SKM-1 (cell line): ENCODE results near the gene NIPAL3.
"Not testable (repeated sequence)": the region's sequence is repeated elsewhere in the genome, so short reads cannot be mapped to it uniquely, and the experiment has no call there.

Experiments
- DNase-seq: peaks from one replicate; lab custom pipeline; 2025; ENCODE audit not compliant: unreplicated experiment; lab: John Stamatoyannopoulos, UW

NIPAL3 gene

DNA sequence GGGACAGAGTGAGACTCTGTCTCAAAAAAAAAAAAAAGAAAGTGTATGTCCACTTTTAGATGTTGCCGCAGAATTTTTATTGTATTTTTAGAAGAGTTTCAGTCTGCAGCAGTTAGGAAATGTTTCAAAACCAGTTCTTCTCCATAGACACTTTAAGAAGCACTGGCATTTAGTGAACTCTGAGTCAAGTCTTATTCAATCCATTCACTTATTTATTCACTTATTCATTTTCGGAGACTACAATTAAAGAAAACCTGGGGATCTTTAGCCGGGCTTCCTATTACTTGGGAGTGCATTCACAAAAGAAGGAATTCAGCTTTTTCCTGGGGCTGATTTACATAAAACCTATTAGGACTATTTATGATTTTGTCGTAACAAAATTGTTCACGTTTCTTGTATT, 99.3 kb downstream of the NIPAL3 start:
- DNase-seq = no peak

DNA sequence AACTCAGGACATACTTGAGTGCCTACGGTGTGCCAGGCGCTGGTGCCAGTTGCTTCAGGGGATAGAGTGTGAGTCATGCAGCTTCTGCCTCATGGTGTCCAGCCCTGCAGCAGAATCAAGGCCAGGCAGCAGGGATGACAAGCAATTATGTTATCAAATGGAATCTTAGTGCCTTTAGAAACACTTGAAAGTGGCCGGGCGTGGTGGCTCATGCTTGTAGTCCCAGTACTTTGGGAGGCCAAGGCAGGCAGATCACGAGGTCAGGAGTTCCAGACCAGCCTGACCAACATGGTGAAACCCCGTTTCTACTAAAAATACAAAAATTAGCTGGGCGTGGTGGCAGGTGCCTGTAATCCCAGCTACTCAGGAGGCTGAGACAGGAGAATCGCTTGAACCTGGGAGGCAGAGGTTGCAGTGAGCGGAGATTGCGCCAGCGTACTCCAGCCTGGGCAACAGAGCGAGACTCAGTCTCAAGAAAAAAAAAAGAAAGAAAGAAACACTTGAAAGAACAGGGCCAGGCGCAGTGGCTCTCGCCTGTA, 100.1 kb downstream of the NIPAL3 start:
- DNase-seq = not testable (repeated sequence)

DNA sequence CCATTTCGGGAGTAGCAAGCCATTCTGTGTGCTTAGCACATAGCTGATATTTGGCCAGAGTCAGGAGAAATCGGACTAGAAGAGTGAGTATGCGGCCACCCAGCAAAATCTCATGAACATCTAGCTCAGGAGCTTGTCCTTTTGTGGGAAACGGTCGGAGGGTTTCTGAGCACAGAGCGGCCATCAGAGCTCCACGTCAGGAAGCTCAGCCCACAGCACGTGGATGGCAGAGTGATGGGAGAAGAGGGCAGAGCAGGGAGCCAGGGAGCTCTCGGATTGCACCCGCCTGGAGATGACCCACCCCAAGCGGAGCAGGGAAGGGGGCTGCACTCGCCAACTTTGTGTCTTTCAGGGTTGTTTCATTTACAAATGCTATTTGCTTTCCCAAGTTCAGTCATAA, 100.9 kb downstream of the NIPAL3 start:
- no peak for DNase-seq

DNA sequence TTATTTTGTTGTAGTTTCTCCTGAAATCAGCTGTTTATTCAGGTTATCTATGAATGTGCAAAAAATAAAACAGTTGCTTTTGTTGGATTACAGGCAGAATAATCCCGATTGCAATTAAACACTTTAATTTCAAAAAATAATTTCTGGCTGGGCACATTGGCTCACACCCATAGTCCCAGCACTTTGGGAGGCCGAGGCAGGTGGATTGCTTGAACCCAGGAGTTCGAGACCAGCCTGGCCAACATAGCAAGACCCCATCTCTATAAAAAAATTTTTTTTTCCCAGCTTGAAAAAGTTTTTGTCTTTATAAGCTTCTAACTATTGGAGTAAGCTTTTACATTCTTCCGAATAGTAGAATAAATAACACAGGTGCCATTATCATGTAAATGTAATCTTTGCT, 102.3 kb downstream of the NIPAL3 start:
- DNase-seq = no peak

DNA sequence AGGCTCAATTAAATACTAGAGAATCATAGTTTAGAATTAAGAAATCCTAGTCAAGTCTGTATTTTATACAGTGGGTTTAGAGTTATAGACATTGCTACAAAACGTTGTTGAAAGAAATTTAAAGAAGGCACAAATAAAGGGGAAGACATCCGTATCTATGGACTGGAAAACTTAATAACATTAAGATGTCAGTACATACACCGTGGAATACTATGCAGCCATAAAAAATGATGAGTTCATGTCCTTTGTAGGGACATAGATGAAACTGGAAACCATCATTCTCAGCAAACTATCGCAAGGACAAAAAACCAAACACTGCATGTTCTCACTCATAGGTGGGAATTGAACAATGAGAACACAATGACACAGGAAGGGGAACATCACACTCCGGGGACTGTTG, 104.7 kb downstream of the NIPAL3 start:
- DNase-seq = not testable (repeated sequence)
